Panc1 (cell line): ENCODE data around the gene SLC22A17.

Experiments used
- POLR2AphosphoS5 ChIP-seq: IDR thresholded peaks from 2 replicates; pipeline ENCODE4 v1.6.1; 2012; ENCODE audit warnings: mild to moderate bottlenecking, low read depth, low read length, moderate library complexity
- SIN3A ChIP-seq: IDR thresholded peaks from 2 replicates; pipeline ENCODE4 v1.6.1; 2012; ENCODE audit warnings: low read depth, mild to moderate bottlenecking, low read length, moderate library complexity, borderline replicate concordance; ENCODE audit not compliant: insufficient read depth
- TF ChIP-seq, protein P1 (sequence below): fragments of 450-650 bp; IDR thresholded peaks from 2 replicates; pipeline ENCODE4 v1.5.1; 2017; ENCODE audit warnings: mild to moderate bottlenecking

DNA sequence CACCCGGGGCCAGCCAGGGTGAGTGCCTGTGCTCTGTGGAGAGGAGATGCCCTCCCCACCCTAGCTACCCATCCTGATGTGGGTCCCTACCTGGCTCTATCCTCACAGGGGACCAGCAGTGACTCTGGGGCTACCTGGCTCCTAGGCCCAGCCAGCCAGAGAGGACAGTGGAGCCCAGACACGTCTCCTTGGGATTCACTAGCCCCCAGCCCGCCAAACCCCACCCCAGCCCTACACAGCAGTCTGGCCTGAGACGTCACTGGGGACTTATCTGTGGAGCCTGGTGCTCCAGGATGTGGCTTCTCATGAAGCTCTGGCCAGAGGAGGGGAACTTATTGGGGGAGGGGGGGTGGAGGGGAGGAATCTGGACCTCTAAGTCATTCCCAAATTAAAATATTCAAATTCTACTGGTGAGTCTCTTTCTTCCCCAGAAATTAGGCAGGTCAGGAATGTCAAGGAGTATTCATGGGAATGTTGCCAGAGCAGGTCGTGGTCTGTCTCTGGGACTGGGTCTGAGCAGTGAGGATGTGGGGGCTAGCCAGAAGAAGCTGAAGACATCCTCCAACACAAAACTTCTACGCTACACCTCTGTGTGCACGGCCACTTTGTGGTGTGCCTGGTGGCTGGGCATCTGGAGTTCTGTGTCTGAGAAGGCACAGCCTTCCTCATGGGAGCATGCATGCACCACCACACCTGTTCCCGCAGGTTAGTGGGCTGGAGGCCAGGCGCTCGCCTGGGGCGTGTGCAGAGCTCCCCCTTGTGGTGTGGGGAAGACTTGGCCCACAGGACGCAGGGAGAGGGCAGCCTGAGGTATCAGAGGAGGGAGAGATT lies 26.9 kb upstream of the SLC22A17 start:
- TF ChIP-seq, protein P1, sequence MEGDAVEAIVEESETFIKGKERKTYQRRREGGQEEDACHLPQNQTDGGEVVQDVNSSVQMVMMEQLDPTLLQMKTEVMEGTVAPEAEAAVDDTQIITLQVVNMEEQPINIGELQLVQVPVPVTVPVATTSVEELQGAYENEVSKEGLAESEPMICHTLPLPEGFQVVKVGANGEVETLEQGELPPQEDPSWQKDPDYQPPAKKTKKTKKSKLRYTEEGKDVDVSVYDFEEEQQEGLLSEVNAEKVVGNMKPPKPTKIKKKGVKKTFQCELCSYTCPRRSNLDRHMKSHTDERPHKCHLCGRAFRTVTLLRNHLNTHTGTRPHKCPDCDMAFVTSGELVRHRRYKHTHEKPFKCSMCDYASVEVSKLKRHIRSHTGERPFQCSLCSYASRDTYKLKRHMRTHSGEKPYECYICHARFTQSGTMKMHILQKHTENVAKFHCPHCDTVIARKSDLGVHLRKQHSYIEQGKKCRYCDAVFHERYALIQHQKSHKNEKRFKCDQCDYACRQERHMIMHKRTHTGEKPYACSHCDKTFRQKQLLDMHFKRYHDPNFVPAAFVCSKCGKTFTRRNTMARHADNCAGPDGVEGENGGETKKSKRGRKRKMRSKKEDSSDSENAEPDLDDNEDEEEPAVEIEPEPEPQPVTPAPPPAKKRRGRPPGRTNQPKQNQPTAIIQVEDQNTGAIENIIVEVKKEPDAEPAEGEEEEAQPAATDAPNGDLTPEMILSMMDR: peak; percentile 91
- TF ChIP-seq POLR2AphosphoS5 (no peak), SIN3A (no peak)
